Measurements from ENCODE around the gene ZC3H12C.

The ZC3H12C gene

DNA sequence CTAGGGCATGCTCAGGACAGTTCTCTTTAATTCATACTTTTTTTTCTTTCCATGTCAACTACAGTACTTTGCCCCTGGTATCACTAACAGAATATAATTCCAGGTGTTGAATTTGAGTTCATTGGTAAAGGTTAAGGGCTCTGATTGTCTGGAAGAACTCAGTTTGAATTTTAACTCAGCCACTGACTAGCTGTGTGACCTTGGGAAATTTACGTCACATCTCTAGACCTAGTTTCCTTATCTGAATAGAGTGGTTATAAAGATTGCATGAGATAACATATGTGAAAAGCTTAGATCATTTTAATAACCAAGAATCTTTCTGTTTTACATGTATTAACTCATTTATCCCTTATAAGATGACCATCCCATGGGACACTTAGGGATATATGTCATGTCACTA lies 15.8 kb upstream of the ZC3H12C start:
- DNase-seq (ENCODE audit: low spot score) = no peak

- DNase-seq (ENCODE audit: low spot score) = no peak
These were observed 15.3 kb upstream of the ZC3H12C start for GRCh38 chr11:110077831-110078325.

- no peak for DNase-seq (ENCODE audit: low spot score)
These were observed 14.2 kb upstream of the ZC3H12C start for GRCh38 chr11:110078923-110079544.

DNA sequence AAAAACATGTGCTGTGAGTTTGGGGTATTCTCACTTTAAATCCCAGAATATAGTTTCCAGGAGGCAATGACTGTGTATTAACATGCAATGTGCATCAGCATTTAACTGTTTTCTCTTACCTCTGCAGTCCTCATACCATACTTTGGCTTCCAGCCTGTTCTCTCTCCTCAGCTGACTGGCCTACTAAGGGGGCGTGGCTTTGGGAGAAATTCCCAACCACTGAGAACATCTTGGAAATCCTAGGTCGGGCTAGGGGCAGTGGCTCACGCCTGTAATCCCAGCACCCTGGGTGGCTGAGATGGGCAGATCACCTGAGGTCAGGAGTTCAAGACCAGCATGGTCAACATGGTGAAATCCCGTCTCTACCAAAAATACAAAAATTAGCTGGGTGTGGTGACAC lies 13.5 kb upstream of the ZC3H12C start:
- DNase-seq (ENCODE audit: low spot score) = no peak

DNA sequence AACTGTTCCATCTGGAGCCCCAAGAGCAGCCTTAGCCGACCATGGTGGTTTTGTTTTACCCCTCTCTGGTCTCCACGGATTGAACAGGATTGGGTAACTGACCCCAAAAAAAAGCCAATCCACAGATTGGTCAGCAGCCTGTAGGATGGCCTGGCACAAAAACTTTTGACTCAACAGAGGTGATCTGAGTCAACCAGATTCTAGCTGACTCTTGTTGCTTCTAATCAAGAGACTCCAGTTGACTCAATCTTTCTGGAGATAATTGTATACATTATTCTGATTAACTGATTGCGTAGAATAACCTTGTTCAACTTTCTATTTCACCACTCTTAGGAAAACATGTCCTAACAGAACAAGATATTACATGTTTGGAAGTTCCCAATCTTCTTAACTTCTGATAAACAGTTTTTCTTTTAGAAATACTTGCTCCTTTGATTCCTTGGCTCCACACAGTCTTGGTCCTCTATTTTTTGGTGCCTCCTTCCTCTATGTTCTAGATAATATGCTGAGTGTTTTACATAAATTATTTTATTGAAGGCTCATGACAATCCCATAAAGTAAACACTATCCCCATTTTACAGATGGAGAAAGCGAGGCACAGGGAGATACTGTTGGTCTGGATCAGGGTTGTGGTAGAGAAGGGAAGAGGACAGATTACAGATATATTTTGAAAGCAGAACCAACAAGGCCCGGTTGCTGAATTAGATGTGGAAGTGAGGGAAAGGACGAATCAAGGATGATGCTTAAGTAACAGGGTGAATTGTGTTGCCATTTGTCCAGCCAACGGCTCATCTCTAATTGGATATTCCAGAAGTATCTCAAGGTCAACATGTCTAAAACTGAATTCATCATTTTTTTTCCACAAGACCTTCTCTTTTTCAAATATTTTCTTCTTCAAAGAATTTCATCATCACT lies 11.5 kb upstream of the ZC3H12C start:
- DNase-seq (ENCODE audit: low spot score) = no peak

DNA sequence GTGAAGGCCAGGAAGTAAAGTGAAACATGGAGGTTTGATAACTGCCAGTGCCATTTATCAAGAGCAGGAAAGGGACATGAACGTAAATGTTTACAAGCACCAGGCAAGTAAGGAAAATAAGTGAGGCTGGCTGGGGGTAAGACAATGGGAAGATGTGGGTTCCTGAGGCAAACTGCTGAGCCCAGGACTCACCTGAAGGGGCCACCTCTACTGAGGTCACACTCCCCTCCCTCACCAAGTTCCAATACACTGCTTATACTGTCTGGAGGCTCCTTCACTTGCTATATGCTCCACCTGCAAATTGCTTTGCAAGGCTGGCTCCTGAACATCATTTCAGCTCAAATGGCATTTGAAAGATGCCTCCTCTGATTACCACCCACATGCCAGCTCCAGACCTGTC lies 10.3 kb upstream of the ZC3H12C start:
- DNase-seq (ENCODE audit: low spot score) = no peak

DNA sequence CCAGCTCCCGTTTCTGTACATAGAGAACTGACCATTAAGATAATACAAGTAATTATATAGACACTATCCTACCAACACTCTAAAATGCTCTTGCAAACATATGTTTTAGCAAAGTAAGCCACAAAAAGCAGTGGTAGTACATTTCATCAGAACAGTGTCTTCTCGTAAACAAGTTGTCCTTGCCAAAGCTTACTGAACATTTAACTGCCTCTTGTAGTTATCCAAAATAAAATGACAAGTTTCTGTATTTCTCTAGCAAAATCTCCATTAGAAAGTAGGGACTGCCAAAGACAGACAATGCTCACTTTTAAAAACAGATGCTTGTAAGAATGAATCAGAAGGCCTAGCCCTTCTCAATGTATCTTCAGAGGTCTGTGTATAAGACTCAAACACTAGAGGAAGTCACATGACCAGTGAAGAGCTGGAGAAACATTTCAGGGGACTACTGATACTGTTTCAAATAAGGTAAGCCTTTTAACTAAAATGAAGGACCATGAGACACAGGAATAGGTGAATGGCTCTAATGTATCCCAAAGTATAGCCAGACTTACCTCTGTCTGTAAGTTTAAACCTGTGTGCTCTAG lies 7.8 kb upstream of the ZC3H12C start:
- DNase-seq (ENCODE audit: low spot score) = no peak

GRCh38 chr11:110086892-110087309 lies 6.3 kb upstream of the ZC3H12C start:
- DNase-seq (ENCODE audit: low spot score) = no peak

DNA sequence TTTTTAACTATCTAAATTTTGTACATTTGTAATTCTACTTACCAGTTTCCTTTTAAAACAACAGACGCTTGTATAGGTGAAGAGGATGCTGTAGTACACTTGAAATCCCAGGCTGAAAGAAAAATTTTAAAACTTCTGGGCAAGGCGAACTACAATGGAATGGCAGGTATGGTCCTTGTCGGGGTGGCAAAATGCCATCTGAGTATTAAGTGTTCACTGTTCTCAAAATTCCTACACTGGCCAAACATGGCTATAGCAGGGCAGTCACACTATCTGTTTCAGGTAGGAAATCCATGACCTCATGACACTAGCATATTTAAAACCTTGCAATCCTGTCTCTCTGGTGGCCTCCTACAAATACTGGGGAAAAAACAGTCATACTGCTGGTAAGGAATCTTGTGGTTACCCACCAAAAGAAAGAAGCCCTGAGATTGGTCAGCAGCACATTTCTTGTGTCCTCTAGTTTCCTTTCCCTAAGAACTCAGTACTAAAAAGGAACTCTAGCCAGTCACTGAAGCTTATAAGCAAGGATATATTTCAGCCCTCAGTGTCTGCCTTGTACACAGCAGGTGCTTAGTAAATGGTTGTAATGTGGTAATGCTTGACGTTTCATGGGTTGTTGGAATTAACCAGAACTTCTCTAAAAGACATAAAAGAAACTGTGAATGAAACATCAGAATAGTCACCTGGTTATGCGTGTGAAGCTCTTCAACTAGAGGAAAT lies 5.2 kb upstream of the ZC3H12C start:
- DNase-seq (ENCODE audit: low spot score) = no peak

- DNase-seq (ENCODE audit: low spot score) = no peak
These were observed 4.5 kb upstream of the ZC3H12C start for GRCh38 chr11:110088535-110089344.

DNA sequence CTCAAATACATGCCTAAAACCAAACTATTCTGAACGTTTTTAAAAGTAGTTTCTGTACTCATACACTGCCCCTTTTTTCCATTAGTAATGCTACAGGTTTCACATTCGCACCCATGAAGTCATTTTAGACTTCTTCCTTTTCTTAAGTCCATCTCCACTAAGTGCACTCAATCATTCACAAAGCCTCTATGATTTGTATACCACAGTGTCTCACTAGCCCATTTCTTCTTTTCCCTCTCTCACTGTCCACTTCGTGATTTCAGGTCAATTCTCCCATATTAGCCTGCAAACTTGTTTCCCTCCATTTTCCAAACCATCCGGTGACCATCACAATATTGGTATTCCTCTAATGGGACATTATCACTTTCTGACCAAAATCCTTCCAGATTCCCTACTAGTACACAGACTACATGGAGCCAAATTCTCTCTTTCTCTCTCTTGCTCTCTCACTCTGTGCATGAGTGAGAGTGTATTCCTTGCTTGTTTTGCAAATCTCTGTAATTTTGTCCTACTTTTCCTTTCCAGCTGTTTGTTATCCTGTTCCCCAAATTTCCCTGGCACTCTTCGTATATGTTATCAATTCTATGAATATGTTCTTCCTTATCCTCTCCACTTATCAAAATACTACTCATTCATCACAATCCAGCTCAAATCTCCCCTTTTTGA lies 3.4 kb upstream of the ZC3H12C start:
- no peak for DNase-seq (ENCODE audit: low spot score)

DNA sequence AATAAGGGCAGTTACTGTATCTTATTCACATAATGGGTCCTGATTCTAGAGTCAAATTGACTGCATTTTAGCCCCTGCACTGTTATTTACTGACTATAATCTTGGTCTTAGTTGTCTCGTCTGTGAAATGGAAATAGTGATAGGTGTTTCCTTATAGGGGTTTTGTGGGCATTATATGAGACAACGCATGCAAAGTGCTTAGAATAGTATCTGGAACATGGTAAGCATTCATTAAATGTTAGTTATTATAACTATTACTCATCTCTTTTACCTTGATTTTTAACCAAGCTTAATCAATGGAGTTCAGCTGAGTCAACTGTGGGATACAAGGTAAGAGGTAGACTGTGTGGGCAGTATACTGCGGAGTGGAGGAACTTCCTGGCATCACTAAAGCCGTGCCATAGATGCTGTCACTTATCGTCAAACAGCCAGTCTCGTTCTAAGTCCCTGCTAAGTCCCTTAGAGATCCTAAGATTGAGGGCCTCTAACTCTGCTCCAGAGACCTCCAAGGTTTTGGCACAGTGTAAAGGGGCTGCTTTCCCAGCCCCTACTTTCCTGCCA lies 2.6 kb upstream of the ZC3H12C start:
- DNase-seq (ENCODE audit: low spot score) = no peak

DNA sequence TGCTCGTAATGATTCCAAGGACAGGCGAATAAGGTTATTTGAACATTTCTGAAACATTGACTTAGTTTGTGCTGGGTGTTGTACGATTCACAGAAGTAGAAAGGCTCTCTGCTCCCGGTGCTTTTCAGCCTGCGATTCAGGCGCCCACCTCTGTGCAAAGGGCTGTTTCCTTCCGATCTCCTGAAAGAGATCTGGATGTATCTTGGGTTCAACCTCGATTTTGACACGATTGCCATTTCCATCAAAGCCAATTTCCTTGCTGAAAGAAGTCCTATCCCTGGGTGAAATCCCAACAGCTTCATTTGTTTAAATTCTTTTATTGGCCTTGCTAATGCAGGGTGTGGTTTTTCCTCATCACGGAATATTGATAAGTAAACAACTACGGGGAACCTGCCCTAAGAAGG lies 1.1 kb upstream of the ZC3H12C start:
- no peak for DNase-seq (ENCODE audit: low spot score)

DNA sequence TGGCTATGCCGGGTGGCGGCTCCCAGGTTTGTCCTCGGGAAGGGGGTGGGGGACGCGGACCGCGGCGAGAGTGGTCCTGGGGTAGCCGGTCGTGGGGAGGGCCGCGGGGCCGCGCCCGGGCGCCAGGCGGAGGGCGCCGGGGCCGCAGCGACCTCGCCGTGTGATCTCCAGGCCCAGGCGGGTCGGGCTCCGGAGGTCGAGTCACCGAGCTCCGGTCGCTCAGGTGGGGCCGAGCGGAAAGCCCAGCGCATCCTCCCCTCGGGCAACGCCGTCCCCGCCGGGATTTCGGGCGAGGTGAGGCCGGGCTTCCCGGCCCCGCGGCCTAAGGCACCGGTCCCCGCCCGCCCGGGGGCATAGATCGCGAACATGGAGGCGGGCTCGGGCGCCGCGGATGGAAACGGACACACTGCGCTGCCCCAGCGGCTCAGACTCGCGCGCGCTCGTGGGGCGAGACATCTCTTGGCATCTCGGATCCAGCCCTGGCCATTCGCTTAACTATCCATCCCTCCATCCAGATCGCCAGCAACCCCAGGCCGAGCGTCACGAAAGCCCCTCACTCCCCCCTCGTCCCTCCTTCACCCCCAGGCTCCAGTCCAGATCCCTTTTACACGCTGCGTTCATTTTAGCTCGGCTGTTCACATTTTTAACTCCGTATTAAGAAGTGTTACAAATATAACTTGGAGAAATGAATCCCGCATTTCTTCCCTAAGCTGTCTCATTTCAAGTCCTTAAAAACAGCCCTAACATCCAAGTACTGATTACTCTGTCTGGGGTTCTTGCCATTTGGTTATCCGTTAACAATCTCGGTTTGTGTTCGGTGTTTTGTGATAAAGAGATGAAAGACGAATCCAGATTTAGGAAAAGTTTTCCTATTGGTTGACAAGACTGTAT lies 460 bp downstream of the ZC3H12C start:
- peak; percentile 76 for DNase-seq (ENCODE audit: low spot score)

- no peak for DNase-seq (ENCODE audit: low spot score)
These were observed 1.4 kb downstream of the ZC3H12C start for GRCh38 chr11:110094298-110095285.

GRCh38 chr11:110095554-110095953 lies 2.4 kb downstream of the ZC3H12C start:
- DNase-seq (ENCODE audit: low spot score) = no peak

GRCh38 chr11:110096496-110096895 lies 3.3 kb downstream of the ZC3H12C start:
- DNase-seq (ENCODE audit: low spot score) = no peak

- DNase-seq (ENCODE audit: low spot score) = no peak
These were observed 4.3 kb downstream of the ZC3H12C start for GRCh38 chr11:110097459-110098012.
